Fibroblast of villous mesenchyme (primary cell): ENCODE data around the gene SPARCL1. TPM values are rescaled to one million over a fixed set of nuclear protein-coding genes. Genes with fewer than 3 reads are reported as not detected.
A peak's percentile ranks its signal among the peaks of the same experiment; 100 is the strongest.

Source experiments
- DNase-seq: peaks from one replicate; pipeline ENCODE4 v3.0.0-alpha.2; 2010; ENCODE audit warnings: low read depth
- H3K4me3 ChIP-seq: 2 replicates; pipeline ENCODE4 v1.5.1; 2011; ENCODE audit warnings: low read depth, mild to moderate bottlenecking, low read length
- CTCF ChIP-seq: IDR thresholded peaks from 2 replicates; pipeline ENCODE4 v1.5.1; 2012; ENCODE audit warnings: low read depth, mild to moderate bottlenecking, low read length; ENCODE audit not compliant: insufficient read depth
- total RNA-seq: library from RNA; depleted of rRNA; stranded (reverse); fragments of >200 nt; gene quantifications from 2 replicates; pipeline ENCODE4 v1.2.3, GENCODE V29; 2012

The SPARCL1 gene
- total RNA-seq, 1 donor: not detected

GRCh38 chr4:87481377-87481776 is 47.8 kb downstream of the SPARCL1 start:
- no peak for DNase-seq
- H3K4me3 ChIP-seq: no peak overlapping the region
- TF ChIP-seq CTCF: no peak

- no peak overlapping the region for H3K4me3 ChIP-seq
- TF ChIP-seq CTCF: no peak
- DNase-seq: no peak
Measured at GRCh38 chr4:87478732-87479250, 50.4 kb downstream of the SPARCL1 start.

GRCh38 chr4:87476934-87477333 is 52.2 kb downstream of the SPARCL1 start:
- DNase-seq: no peak
- TF ChIP-seq CTCF: no peak
- H3K4me3 ChIP-seq: no peak overlapping the region

GRCh38 chr4:87469390-87469789 is 59.8 kb downstream of the SPARCL1 start:
- H3K4me3 ChIP-seq: no peak overlapping the region
- TF ChIP-seq CTCF: no peak
- no peak for DNase-seq

- H3K4me3 ChIP-seq: no peak overlapping the region
- peak; percentile 74 for DNase-seq
- peak; percentile 61 for TF ChIP-seq CTCF
Measured at GRCh38 chr4:87465739-87466366, 63.3 kb downstream of the SPARCL1 start.

GRCh38 chr4:87462102-87462501 is 67.1 kb downstream of the SPARCL1 start:
- DNase-seq: no peak
- H3K4me3 ChIP-seq: no peak overlapping the region
- TF ChIP-seq CTCF: no peak

- TF ChIP-seq CTCF: no peak
- DNase-seq: no peak
- no peak overlapping the region for H3K4me3 ChIP-seq
Measured at GRCh38 chr4:87461281-87461700, 67.9 kb downstream of the SPARCL1 start.
